Activated CD4-positive, alpha-beta T cell treated with anti-CD3 and anti-CD28 coated beads, Interleukin-2, amount 50 U/mL, for 1 hour (primary cell): ENCODE data around the gene BCL2L13.
"Not testable (repeated sequence)": the region's sequence is repeated elsewhere in the genome, so short reads cannot be mapped to it uniquely, and the experiment has no call there.

Experiments used
- DNase-seq: peaks from one replicate; pipeline ENCODE4 v3.0.0-alpha.2; 2020

Gene BCL2L13, protein sequence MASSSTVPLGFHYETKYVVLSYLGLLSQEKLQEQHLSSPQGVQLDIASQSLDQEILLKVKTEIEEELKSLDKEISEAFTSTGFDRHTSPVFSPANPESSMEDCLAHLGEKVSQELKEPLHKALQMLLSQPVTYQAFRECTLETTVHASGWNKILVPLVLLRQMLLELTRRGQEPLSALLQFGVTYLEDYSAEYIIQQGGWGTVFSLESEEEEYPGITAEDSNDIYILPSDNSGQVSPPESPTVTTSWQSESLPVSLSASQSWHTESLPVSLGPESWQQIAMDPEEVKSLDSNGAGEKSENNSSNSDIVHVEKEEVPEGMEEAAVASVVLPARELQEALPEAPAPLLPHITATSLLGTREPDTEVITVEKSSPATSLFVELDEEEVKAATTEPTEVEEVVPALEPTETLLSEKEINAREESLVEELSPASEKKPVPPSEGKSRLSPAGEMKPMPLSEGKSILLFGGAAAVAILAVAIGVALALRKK

DNA sequence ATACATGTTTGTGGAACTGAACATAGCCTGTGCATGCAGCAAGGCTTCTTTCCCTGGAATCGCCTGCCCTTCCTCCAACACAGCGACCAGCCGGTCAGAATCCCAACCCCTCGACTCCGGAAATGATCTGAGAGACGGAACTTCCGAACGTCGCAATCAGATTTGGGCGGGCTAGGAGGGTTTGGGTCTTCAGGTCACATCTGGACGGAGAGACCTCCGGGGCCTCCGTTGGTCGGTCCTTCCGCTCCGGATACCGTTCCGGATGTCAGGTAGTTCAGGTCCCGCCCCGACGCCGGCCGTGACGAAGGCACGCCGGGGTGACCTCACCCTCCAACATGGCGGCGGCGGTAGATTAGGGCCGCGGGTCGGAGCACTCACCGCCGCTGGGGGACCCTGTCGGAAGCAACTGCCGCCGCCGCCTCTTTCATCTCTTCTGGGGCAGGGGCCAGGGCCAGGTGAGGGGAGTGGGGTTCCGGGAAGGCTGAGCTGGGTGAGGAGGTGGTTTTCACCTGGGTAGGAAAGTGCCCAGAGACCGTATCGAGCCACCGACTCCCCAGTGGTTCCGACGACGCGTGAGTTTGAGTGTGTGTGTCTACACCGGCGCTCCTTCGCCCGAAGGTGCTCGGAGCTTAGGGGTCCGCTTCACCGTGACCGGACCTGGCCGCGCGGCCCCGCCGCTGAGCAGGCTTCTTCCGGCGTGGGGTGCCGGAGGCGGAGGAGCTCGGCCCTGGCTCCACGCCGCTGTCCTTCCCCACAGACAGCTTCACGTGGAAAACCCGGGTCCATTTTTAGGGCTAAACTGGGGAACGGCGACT is at the start of gene BCL2L13:
BCL2L13 (plus strand) TSS at position 326 of the 815 bp plus-strand sequence. CDS start 16,955 bp downstream, outside the sequence.
- DNase-seq: peak; percentile 86

DNA sequence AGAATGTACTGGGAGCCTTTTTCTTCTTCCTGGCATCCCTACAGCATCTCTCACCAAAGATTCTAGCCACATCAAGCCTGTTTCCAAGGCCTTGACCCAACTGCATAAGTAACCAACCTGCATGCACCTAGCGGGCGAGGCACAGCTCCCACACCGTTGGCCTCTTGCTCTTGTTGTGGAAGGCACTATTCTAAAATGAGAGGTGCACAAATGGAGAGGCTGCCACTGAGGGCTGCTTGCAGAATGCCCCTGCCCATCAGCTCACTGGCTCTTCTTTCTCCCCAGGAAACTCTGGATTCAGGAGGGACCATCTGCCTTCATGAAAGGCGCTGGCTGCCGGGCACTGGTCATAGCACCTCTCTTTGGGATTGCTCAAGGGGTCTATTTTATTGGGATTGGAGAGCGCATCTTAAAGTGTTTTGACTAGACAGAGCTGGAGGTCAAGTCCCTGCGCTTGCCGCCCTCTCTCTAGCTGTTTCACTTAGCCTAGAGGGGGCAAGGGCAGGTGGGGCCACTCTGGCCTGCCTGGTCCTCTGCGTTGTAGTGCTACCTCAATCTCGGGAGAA is 48.7 kb upstream of the BCL2L13 start:
- no peak for DNase-seq

DNA sequence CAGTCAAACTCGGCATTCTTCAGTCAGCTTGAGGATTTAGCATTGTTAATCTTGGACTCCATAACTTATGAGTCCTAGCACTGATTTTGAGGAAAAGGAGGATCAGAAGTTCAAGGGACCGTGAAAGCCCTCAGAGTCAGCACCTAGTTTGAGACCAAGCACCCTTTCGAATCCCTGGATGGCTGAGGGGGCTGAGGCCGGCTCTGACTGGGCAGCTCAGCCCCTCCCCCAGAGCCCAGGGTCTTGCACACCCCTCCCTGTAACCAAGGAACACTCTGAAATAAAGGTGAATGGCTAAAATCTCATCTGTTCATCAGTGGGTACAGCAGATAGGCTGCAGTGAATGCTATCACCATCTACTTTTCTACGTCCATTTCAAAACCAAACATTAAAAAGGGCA is 48.0 kb upstream of the BCL2L13 start:
- DNase-seq: no peak

DNA sequence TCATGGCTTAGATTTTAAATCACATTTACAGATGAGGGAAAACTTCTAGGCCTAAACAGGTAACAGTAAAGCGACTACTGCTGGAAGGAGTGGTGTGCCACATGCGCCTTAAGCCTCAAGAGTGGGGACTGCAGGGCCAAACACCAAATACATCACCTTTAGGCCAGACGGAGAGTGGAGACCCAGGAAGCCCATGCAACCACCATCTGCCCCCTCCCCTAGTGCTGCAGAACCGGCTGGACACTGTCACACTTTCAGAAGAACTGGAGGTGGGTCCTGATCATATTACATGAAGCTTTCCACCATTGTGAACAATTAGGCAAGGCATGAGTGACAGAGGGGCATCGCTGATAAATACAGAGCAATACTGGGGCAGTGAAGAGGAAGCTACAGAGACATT is 46.4 kb upstream of the BCL2L13 start:
- no peak for DNase-seq

DNA sequence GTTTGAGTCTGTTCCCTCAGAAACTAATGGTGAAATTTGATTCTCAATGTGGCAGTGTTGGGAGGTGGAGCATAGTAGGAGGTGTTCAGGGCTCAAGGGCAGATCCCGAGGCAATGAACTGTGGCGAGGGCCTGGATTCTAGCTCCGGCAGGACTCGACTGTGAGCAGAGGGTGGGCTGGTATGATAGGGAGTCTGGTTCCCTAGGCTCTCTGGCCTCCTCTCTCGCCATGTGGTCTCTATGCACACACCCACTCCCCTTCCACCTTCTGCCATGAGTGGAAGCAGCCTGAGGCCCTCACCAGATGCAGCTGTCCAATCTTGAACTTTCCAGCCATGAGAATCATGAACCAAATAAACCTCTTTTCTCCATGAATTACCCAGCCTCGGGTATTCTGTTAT is 42.3 kb upstream of the BCL2L13 start:
- no peak for DNase-seq

DNA sequence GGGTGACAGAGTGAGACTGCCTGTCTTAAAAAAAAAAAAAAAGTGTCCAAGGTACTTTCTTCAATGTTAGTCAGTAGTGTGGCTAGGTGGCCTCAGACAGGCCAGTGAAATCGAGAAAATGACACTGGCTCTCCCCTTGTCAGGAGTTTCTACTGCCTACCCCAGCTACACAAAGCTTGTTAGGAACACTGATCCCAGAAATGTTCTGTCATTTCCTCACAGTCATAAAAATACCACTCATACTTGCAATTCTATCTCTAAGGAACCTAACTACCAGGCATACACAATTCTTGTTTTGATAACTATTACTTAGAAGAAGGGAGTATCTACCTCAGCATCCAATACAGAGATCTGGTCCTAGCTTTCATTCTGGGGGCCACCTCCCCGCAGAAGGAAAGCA is 41.3 kb upstream of the BCL2L13 start:
- no peak for DNase-seq

DNA sequence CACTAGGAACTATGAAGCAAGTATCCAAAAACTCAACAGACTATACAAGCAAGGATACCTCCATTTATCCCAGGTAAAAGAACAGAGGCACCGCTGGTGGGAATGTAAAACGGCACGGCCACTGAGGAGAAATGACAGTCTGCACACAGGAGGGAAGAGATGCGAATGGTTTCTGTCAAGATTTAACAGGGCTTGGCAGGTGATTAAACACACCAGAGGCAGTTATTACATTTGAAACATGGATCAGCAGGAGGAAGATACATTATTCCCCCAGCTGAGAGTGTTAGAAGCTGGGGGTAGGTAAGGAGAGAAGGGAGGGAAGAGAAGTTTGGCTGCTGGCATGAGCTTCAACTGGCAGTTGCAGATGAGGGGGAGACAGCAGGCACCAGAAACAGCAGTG is 40.2 kb upstream of the BCL2L13 start:
- DNase-seq: no peak

DNA sequence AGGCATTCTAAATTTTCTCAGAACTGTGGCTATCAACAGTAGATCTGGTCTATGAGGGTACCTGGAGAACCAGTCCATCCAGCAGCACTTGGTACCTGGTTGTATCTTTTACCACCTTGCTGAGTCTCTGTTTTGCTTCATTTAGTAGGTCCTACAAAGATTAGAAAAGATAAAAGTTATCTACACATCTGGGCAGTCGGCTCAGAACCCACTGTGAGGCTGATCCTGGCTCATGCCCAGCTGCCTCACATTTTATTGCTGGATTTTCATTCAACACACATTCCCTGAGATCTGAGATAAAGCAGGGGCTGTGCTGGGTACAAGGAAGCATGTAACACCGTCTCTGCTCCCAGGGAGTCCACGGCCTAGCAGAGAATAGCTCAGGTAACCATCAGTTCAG is 37.5 kb upstream of the BCL2L13 start:
- DNase-seq: no peak

DNA sequence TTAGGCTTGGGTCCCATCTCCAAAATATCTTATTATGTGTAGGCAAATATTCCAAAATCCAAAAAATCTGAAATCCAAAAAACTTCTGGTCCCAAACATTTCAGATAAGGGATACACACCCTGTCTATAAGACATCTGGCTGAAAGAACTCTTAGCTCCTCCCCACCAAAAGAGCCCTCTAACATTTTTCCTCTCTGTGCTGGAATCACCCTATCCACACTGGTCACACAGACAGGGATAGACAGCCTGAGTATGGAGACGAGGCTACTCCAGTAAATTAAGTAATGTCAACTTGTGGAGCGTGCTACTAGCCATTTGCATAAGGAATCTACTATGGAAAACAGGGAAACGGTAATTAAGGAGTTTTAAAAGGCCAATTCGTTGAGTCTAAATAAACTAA is 34.9 kb upstream of the BCL2L13 start:
- DNase-seq: no peak

DNA sequence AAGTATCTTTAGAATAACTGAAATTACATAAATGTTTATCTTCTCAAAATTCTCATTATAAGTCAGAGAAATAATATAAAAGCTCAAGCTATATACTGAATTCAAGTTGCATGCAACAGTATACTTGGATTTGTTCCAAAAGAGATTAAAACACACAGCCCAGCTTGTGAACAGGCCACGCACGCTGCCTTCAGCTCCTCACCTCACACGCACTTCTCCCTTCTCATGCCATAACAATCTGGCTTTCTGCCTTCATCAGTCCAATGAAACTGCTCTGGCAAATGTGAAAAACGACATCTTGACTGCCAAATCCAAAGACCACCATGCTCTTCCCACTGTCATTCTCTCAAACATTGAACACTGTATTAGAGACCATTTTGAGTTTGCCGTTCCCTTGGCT is 32.1 kb upstream of the BCL2L13 start:
- no peak for DNase-seq

DNA sequence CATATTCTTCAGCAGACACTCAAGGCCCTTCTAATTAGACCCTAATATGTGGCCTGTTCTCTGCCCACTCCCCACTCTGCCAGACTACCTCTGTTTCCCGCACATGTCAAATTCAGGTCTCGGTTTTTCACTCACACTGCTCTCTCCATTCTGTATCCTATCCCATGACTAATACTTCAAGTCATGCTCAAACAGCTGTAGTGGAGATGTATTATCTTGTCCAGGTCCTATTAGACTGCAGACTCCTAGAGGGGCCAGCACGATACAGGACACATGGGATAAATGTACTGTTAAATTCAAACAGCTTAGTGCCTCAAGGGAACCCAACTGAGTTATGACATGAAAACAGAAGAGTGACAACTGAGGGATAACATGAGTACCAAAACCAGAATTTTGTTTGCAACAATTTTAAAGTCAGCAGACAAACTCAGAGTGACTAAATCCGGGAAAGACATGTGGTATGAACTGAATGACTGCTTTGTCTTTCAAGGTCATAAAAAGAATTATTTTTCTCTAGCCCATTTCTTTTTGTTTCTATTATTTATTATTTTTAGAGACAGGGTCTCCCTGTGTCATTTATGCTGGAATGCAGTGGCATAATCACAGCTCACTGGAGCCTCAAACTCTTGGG is 30.6 kb upstream of the BCL2L13 start:
- DNase-seq: no peak

DNA sequence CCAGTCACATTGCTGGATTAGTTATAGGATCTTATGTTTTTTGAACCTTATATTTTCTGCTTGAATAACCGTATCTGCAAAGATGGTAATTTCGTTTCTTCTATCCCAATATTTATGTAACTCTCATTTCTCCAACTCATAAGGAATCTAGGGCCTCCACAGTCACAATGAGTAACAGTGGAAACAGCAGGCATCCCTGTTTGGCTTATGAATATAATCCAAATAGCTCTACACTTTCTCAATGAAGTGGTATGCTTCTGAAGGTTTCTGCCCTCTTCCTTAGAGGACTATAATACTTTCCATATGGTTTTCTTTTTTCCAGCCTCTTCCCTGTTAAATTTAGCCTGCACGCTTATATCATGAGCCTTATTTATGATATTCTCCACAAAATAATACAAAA is 26.5 kb upstream of the BCL2L13 start:
- no peak for DNase-seq

DNA sequence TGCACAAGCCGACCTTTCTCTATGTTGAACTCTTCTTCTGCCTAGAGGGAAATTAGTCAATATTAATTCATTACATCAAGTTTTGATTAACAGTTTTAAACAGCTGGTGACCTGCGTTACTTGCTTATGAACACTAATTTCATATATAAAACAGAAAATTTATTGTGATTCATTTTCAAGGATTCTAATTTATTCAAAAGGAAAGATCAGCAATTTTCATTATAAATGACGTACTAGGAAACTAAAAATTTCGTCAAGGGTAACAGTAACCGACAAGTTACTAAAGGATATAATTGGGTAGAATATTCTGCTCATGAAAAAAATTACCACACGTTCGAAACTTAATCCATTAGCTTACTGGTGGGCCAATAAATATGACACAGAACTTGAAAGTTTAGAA is 25.3 kb upstream of the BCL2L13 start:
- no peak for DNase-seq

DNA sequence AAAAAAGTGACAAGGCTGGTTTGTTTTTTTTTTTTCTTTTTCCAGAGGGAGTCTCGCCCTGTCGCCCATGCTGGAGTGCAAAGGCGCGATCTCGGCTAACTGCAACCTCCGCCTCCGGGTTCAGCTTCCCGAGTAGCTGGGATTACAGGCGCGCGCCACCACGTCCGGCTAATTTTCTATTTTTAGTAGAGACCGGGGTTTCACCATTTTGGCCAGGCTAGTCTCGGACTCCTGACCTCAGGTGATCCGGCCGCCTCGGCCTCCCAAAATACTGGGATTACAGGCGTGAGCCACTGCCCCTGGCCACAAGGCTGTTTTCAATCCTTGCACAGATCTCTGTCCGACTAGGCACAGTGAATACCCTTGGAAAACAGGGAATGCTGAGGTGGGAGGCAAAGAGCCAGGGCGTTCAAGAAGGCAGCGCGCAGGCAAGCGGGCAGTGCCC is 10.6 kb upstream of the BCL2L13 start:
- DNase-seq: no peak

DNA sequence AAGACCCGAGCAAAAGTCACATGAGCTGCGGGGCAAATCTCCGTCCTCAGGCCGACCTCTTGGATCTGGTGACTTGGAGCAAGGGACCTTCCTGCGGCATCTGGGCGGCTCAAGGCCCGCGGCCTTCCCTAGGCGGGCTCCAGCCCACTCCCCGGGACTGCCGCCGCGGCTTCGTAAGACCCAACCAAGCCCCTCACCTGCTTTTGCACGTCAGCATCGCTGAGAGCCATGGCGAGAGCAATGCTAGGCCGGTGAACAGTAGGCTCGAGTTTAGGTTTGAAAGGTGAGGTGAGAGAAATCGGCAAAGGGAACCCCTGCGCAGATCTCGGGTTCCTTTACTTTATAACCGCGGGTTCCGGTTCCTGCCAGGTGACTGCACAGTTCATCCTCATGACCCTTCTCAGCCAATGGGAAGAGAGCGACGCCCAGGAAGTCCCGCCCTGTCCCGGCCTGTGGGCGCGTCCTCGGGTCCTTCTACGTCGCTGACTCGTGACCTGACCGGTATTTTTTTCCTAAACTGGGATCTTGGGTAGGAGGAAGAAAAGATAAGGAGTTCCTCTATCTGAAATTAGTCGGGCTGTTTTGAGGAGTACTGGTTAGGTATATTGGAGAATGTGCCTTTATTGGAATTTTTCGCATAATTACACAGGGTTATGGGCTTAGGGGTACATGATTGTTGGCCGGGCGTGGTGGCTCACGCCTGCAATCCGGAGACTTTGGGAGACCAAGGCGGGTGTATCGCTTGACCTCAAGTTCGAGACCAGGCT is 10.0 kb upstream of the BCL2L13 start, which contains the start of gene ATP6V1E1:
ATP6V1E1 (minus strand) TSS at position 344 of the 767 bp plus-strand sequence; CDS start at position 230, 114 bp downstream.
- DNase-seq: peak; percentile 91

DNA sequence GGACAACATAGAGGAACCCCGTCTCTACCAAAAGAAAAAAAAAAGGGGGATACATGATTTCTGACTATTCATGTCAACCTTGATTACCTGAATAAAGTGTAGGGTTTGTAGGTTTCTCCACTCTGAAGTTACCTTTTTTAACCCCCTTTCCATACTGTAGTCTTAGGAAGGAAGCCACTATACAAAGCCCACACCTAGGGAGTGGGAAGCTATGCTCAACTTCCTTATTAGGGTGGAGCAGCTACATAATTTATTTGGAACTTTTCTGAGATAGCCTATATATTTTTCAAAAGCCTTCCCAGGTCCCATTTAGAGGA is 9.4 kb upstream of the BCL2L13 start:
- DNase-seq: no peak

DNA sequence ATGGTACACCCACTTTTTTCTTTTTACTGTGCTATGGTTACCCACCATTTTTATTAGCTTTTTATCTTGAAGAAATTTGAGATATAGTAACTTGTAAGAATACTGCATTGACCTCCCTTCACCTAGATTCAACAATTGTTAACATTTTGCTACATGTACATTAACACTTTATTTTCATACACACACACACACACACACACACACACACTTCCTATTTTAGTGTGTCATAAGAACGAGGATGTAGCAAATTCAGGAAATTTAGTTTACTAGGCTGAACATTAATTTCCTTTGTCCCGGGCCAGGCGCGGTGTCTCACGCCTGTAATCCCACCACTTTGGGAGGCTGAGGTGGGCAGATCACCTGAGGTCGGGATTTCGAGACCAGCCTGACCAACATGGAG is 8.9 kb upstream of the BCL2L13 start:
- no peak for DNase-seq

DNA sequence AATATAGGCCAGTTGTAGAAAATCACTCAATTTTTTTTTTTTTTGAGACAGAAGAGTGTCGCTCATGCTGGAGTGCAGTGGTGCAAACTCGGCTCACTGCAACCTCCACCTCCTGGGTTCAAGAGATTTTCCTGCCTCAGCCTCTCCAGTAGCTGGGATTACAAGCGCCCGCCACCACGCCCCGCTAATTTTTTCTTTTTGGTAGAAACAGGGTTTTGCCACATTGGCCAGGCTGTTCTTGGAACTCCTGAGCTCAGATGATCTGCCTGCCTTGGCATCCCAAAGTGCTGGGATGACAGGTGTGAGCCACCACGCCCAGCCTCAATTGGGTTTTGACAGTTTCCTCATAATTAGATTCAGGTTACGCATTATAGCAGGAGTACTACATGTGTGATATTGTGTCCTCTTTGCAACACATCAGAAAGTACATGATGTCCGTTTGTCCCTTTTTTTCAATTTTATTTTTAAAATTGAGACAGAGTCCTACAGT is 7.4 kb upstream of the BCL2L13 start:
- no peak for DNase-seq

DNA sequence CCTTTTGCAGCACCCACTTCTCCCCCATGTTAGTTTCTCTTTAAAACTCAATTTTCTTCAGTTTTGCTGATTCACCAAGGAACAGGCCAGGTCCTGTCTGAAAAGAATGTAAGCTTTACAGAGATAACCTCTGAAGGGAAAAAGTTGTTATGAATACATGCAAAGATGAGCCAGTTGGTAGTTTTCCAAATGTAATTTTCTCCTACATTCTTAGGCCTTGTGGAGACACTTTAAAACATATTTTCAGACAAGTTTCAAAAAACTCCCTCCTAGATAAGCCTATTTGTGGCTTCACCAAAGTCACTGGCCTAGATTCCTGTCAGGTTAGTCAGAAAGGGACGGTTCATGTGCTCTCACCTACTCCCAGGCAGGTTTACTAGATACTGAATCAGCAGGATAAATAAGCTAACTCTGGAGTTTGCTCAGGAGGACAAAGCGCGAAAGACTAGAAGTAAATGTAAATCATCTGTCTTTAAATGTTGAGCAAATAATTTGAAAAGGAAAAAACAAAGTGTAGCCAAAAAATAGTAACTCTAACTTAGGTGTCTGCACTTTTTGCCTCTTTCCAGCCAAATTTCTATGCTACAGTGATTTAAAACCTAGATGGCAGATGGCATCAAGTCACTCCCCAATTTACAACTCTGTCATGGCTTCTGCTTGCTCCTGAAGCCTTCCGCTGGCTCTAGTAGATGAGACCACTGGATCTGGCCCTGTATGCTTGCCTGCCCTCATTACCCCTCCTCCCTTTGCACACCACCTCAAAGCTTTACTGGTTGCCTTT is 5.2 kb upstream of the BCL2L13 start:
- no peak for DNase-seq

DNA sequence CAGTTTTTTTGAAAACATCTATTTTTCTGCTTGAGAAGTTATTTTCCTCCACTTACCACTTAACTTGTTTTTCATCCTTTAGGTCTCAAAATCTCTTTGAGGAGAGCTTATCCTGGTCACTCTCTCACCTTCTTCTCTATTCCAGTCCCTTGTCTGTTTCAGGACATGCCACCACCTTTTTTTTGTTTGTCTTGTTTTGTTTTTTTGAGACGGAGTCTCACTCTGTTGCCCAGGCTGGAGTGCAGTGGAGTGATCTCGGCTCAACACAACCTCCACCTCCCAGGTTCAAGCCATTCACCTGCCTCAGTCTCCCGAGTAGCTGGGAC is 4.6 kb upstream of the BCL2L13 start:
- DNase-seq: no peak

DNA sequence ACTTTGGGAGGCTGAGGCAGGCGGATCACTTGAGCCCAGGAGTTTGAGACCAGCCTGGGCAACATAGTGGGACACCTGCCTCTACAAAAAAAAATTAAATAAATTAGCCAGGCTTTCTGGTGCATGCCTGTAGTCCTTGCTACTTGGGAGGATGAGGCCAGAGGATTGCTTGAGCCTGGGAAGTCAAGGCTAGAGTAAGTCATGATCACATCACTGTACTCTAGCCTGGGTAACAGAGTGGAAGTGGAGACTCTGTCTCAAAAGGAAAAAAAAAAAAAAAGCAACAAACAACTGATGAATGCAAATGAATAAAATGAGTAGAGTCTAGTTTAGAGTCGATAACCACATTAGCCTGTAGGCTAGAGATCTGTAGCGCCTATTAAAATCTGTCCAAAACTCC is 3.9 kb upstream of the BCL2L13 start:
- no peak for DNase-seq

DNA sequence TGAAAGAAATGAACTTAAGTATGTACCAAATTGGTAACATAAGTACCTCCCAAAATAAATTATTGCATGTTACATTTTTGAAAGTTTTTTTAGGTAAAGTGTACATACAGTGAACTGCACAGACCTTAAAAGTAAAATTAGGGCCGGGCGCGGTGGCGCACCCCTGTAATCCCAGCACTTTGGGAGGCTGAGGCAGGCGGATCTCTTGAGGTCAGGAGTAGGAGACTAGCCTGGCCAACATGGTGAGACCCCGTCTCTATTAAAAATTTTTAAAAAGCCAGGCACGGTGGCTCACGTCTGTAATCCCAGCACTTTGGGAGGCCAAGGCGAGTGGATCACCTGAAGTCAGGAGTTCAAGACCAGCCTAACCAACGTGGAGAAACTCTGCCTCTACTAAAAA is 1.7 kb upstream of the BCL2L13 start:
- DNase-seq: not testable (repeated sequence)
